ENCODE data around the gene TESK2. TPM values are rescaled to one million over a fixed set of nuclear protein-coding genes. Genes with fewer than 3 reads are reported as not detected.
"Not testable (repeated sequence)": the region's sequence is repeated elsewhere in the genome, so short reads cannot be mapped to it uniquely, and the experiment has no call there.

The TESK2 gene
- total RNA-seq, 3 donors from 2014 or later (not counting 1 experiment from before 2014, with no cell fraction given): 5.1 to 7.4 (median 6.0) TPM

DNA sequence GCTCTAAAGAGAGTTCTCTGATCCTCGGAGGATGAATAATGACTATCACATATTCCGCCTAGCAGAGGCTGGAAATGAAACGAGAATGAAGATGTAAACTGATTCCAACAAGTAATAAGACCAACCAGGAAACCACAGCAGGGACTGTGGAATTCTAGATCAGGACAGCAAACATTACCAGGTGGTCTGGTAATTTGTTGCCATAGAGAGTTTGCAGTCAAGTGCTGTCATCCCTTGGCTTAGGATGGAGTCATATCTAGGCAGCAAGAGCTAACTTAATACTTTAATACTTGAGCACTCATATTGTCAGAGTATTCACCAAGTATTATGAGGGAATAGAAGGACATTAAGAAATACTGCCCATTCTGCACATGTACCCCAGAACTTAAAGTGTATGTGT, 105.7 kb downstream of the TESK2 start:
- no peak for ATAC-seq
- Histone ChIP-seq H3K9me3 (ENCODE audit: control insufficient read depth, insufficient read depth, low read length) (no peaks in the 10 kb centered on the region), H3K36me3 (ENCODE audit: control insufficient read depth, insufficient read depth, low read length) (no peaks in the 10 kb centered on the region), H3K4me3 (ENCODE audit: low read length) (no peak overlapping the region), H3K27me3 (ENCODE audit: control insufficient read depth, insufficient read depth, low read length) (no peaks in the 10 kb centered on the region), H3K27ac (ENCODE audit: low read length) (no peak overlapping the region), H3K4me1 (ENCODE audit: control insufficient read depth, insufficient read depth, low read length) (no peaks in the 10 kb centered on the region)
- intact Hi-C loops (cut with micrococcal nuclease): no loop called here
- no peak for DNase-seq
- no peaks in the 10 kb centered on the region for H3K4me1 Mint-ChIP-seq
- TF ChIP-seq, protein P1, sequence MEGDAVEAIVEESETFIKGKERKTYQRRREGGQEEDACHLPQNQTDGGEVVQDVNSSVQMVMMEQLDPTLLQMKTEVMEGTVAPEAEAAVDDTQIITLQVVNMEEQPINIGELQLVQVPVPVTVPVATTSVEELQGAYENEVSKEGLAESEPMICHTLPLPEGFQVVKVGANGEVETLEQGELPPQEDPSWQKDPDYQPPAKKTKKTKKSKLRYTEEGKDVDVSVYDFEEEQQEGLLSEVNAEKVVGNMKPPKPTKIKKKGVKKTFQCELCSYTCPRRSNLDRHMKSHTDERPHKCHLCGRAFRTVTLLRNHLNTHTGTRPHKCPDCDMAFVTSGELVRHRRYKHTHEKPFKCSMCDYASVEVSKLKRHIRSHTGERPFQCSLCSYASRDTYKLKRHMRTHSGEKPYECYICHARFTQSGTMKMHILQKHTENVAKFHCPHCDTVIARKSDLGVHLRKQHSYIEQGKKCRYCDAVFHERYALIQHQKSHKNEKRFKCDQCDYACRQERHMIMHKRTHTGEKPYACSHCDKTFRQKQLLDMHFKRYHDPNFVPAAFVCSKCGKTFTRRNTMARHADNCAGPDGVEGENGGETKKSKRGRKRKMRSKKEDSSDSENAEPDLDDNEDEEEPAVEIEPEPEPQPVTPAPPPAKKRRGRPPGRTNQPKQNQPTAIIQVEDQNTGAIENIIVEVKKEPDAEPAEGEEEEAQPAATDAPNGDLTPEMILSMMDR (IDR thresholded peaks at IDR 0.05): no peak
- no peaks in the 10 kb centered on the region for H3K27me3 Mint-ChIP-seq (ENCODE audit: low read depth in 2 of 2)
- no peaks in the 10 kb centered on the region for H3K36me3 Mint-ChIP-seq
- H3K27ac Mint-ChIP-seq: no peak overlapping the region
- no peak overlapping the region for H3K4me3 Mint-ChIP-seq
- H3K9me3 Mint-ChIP-seq: no peaks in the 10 kb centered on the region
- 88% methylated on average over 3 of the region's 3 CpGs for WGBS (ENCODE audit: insufficient coverage)

DNA sequence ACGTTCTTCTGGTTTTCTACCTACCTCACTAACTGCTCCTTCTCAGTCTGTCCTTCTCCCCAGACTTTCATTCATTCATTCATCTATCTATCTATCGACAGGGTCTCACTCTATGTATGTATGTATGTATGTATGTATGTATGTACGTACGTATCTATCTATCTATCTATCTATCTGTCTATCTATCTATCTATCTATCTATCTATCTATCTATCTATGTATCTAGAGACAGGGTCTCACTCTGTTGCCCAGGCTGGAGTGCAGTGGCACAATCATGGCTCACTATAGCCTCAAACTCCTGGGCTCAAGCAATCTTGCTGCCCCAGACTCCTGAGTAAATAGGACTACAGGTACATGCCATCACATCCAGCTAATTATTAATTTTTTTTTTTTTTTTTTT, 106.8 kb downstream of the TESK2 start:
- H3K4me3 ChIP-seq (ENCODE audit: low read length); H3K9me3 Mint-ChIP-seq; DNase-seq; H3K4me1 Mint-ChIP-seq; H3K27me3 Mint-ChIP-seq (ENCODE audit: low read depth in 2 of 2); H3K27ac Mint-ChIP-seq; intact Hi-C loops (cut with micrococcal nuclease); ATAC-seq; H3K36me3 ChIP-seq (ENCODE audit: control insufficient read depth, insufficient read depth, low read length); H3K36me3 Mint-ChIP-seq; H3K27me3 ChIP-seq (ENCODE audit: control insufficient read depth, insufficient read depth, low read length); H3K4me1 ChIP-seq (ENCODE audit: control insufficient read depth, insufficient read depth, low read length); H3K9me3 ChIP-seq (ENCODE audit: control insufficient read depth, insufficient read depth, low read length); H3K27ac ChIP-seq (ENCODE audit: low read length); H3K4me3 Mint-ChIP-seq: not testable (repeated sequence)
- WGBS (ENCODE audit: insufficient coverage): 94% methylated on average over 1 of the region's 4 CpGs

DNA sequence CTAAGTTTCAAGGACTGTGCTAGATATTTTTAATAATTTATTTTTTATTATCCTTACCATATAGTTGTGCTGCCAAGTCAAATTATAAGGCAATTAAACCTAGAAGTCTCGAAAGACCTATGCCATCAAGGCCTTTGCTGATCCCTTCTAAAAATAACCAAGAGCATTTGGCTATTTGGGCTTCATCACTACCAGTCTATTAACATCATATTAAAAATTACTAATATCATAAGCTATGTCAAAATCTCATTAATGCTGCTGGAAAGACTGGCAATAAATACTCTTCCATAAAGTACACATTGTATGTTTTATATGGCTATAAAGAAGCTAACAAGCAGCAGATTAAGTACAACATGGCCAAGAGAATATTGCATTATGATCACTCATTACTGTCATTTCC, 107.8 kb downstream of the TESK2 start:
- Mint-ChIP-seq H3K4me1 (no peaks in the 10 kb centered on the region), H3K4me3 (no peak overlapping the region), H3K36me3 (no peaks in the 10 kb centered on the region), H3K27ac (no peak overlapping the region), H3K9me3 (no peaks in the 10 kb centered on the region), H3K27me3 (ENCODE audit: low read depth in 2 of 2) (no peaks in the 10 kb centered on the region)
- WGBS (ENCODE audit: insufficient coverage): 93% methylated on average over 1 of the region's 1 CpG
- Histone ChIP-seq H3K9me3 (ENCODE audit: control insufficient read depth, insufficient read depth, low read length) (no peaks in the 10 kb centered on the region), H3K27me3 (ENCODE audit: control insufficient read depth, insufficient read depth, low read length) (no peaks in the 10 kb centered on the region), H3K36me3 (ENCODE audit: control insufficient read depth, insufficient read depth, low read length) (no peaks in the 10 kb centered on the region), H3K27ac (ENCODE audit: low read length) (no peak overlapping the region), H3K4me1 (ENCODE audit: control insufficient read depth, insufficient read depth, low read length) (no peaks in the 10 kb centered on the region), H3K4me3 (ENCODE audit: low read length) (no peak overlapping the region)
- TF ChIP-seq, protein P1 (IDR thresholded peaks at IDR 0.05): no peak
- ATAC-seq (no peak), DNase-seq (no peak)
- intact Hi-C loops (cut with micrococcal nuclease): no loop called here

DNA sequence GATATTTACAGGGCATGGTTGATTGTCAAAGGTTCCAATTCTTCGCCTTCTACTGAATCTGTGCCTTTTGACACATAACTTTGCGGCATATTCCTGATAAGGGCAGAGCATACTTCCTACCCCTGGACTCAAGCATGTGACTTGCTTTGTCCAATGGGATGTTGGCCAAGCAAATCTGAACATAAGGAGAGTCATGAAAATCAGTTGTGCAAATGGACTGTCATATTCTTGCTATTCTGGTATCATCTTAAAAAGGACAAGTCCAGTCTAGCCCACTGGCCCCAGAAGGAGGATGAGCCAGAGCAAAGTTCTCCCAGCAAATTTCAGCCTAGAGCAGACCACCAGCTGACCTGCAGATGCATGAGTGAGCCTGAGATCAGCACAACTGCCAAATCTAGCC, 109.7 kb downstream of the TESK2 start:
- Mint-ChIP-seq H3K4me3 (no peak overlapping the region), H3K27me3 (ENCODE audit: low read depth in 2 of 2) (no peaks in the 10 kb centered on the region), H3K4me1 (no peaks in the 10 kb centered on the region), H3K9me3 (no peaks in the 10 kb centered on the region), H3K36me3 (no peaks in the 10 kb centered on the region), H3K27ac (no peak overlapping the region)
- TF ChIP-seq, protein P1 (IDR thresholded peaks at IDR 0.05): no peak
- no peak for DNase-seq
- no peaks in the 10 kb centered on the region for H3K4me1 ChIP-seq (ENCODE audit: control insufficient read depth, insufficient read depth, low read length)
- intact Hi-C loops (cut with micrococcal nuclease): no loop called here
- no peak overlapping the region for H3K4me3 ChIP-seq (ENCODE audit: low read length)
- H3K27me3 ChIP-seq (ENCODE audit: control insufficient read depth, insufficient read depth, low read length): no peaks in the 10 kb centered on the region
- no peak overlapping the region for H3K27ac ChIP-seq (ENCODE audit: low read length)
- WGBS (ENCODE audit: insufficient coverage): 96% methylated on average over 2 of the region's 2 CpGs
- no peak for ATAC-seq
- H3K9me3 ChIP-seq (ENCODE audit: control insufficient read depth, insufficient read depth, low read length): no peaks in the 10 kb centered on the region
- H3K36me3 ChIP-seq (ENCODE audit: control insufficient read depth, insufficient read depth, low read length): no peaks in the 10 kb centered on the region
